NCI-H1092 (cell line): ENCODE data around the gene EXOC3L4.
"Not testable (repeated sequence)": the region's sequence is repeated elsewhere in the genome, so short reads cannot be mapped to it uniquely, and the experiment has no call there.

ENCODE experiments used
- DNase-seq: peaks from one replicate; lab custom pipeline; 2025; lab: John Stamatoyannopoulos, UW

The EXOC3L4 gene

GRCh38 chr14:103151270-103151945 lies 56.9 kb downstream of the EXOC3L4 start:
- DNase-seq, result no peak

- DNase-seq, result no peak
Measured at GRCh38 chr14:103155010-103155409, 60.5 kb downstream of the EXOC3L4 start.

GRCh38 chr14:103155416-103155815 lies 60.9 kb downstream of the EXOC3L4 start:
- not testable (repeated sequence) for DNase-seq

GRCh38 chr14:103155826-103156394 lies 61.4 kb downstream of the EXOC3L4 start:
- DNase-seq, result no peak

GRCh38 chr14:103156651-103157378 lies 62.3 kb downstream of the EXOC3L4 start:
- no peak for DNase-seq

GRCh38 chr14:103157969-103158368 lies 63.4 kb downstream of the EXOC3L4 start:
- DNase-seq, result no peak

- no peak for DNase-seq
Measured at GRCh38 chr14:103158688-103159087, 64.2 kb downstream of the EXOC3L4 start.
